ENCODE data around the gene TSEN54.
"Not testable (repeated sequence)": the region's sequence is repeated elsewhere in the genome, so short reads cannot be mapped to it uniquely, and the experiment has no call there.

TSEN54 gene

GRCh38 chr17:75505640-75506039 lies 10.7 kb upstream of the TSEN54 start:
- DNase-seq = no peak

- DNase-seq = no peak
Measured at GRCh38 chr17:75506134-75506533, 10.2 kb upstream of the TSEN54 start.

- DNase-seq = no peak
Measured at GRCh38 chr17:75506888-75507287, 9.4 kb upstream of the TSEN54 start.

GRCh38 chr17:75507733-75508719 lies 8.3 kb upstream of the TSEN54 start:
- no peak for DNase-seq

- no peak for DNase-seq
Measured at GRCh38 chr17:75508931-75509361, 7.4 kb upstream of the TSEN54 start.

GRCh38 chr17:75509528-75510258 lies 6.6 kb upstream of the TSEN54 start:
- no peak for DNase-seq

GRCh38 chr17:75511270-75511609 lies 5.1 kb upstream of the TSEN54 start:
- DNase-seq = no peak

- DNase-seq = no peak
Measured at GRCh38 chr17:75511610-75512575, 4.4 kb upstream of the TSEN54 start.

- no peak for DNase-seq
Measured at GRCh38 chr17:75512926-75513640, 3.2 kb upstream of the TSEN54 start.

GRCh38 chr17:75513641-75514000 lies 2.7 kb upstream of the TSEN54 start:
- no peak for DNase-seq

GRCh38 chr17:75514299-75514918 lies 1.9 kb upstream of the TSEN54 start:
- DNase-seq = no peak

GRCh38 chr17:75514919-75515495 lies 1.3 kb upstream of the TSEN54 start:
- no peak for DNase-seq

- peak; percentile 96 for DNase-seq
Measured at GRCh38 chr17:75515496-75516254, 653 bp upstream of the TSEN54 start, which contains the start of gene CASKIN2. Gene CASKIN2, minus strand, starts transcription at chr17:75515537. Its CDS starts 1,733 bp downstream, at chr17:75513804.

GRCh38 chr17:75516619-75517296 lies 430 bp downstream of the TSEN54 start:
- peak; percentile 32 for DNase-seq

- no peak for DNase-seq
Measured at GRCh38 chr17:75517297-75517865, 1.1 kb downstream of the TSEN54 start.

GRCh38 chr17:75518201-75518600 lies 1.9 kb downstream of the TSEN54 start:
- no peak for DNase-seq

- no peak for DNase-seq
Measured at GRCh38 chr17:75518983-75519537, 2.7 kb downstream of the TSEN54 start.

- DNase-seq = not testable (repeated sequence)
Measured at GRCh38 chr17:75520413-75520812, 4.1 kb downstream of the TSEN54 start.

GRCh38 chr17:75521290-75521689 lies 5.0 kb downstream of the TSEN54 start:
- no peak for DNase-seq

Data from NCI-H2227 treated with DMSO at 0.1 percent for 48 hours (cell line).